Stomach smooth muscle (tissue), 2 donors: ENCODE measurements around the gene USP30.
"Not testable (repeated sequence)": the region's sequence is repeated elsewhere in the genome, so short reads cannot be mapped to it uniquely, and the experiment has no call there.

Experiments
- H3K27ac ChIP-seq: one replicate; pipeline ENCODE4 v1.7.0; 2013; ENCODE audit warnings: mild to moderate bottlenecking, low read length, inconsistent platforms
- H3K27me3 ChIP-seq, 2 donors: one replicate each; pipeline ENCODE4 v1.7.0; 2013; ENCODE audit warnings: low read length in 2 of 2; ENCODE audit not compliant: insufficient read depth in 2 of 2, control insufficient read depth in 1 of 2
- H3K36me3 ChIP-seq, 2 donors: one replicate each; pipeline ENCODE4 v1.7.0; 2013; ENCODE audit warnings: low read length in 2 of 2; ENCODE audit not compliant: control insufficient read depth in 2 of 2, insufficient read depth in 2 of 2
- H3K4me1 ChIP-seq: one replicate; pipeline ENCODE4 v1.7.0; 2013; ENCODE audit warnings: low read length; ENCODE audit not compliant: control insufficient read depth, insufficient read depth
- H3K4me3 ChIP-seq, 2 donors: one replicate each; pipeline ENCODE4 v1.7.0; 2013; ENCODE audit warnings: low read length in 2 of 2
- H3K9ac ChIP-seq, 2 donors: one replicate each; pipeline ENCODE4 v1.7.0; 2013; ENCODE audit warnings: low read length in 2 of 2, mild to moderate bottlenecking in 1 of 2
- H3K9me3 ChIP-seq, 2 donors: one replicate each; pipeline ENCODE4 v1.7.0; 2013; ENCODE audit warnings: low read length in 2 of 2; ENCODE audit not compliant: control insufficient read depth in 2 of 2
- donor health status: healthy.
- donor health status: Pancreatic carcinoma.

Gene USP30

DNA sequence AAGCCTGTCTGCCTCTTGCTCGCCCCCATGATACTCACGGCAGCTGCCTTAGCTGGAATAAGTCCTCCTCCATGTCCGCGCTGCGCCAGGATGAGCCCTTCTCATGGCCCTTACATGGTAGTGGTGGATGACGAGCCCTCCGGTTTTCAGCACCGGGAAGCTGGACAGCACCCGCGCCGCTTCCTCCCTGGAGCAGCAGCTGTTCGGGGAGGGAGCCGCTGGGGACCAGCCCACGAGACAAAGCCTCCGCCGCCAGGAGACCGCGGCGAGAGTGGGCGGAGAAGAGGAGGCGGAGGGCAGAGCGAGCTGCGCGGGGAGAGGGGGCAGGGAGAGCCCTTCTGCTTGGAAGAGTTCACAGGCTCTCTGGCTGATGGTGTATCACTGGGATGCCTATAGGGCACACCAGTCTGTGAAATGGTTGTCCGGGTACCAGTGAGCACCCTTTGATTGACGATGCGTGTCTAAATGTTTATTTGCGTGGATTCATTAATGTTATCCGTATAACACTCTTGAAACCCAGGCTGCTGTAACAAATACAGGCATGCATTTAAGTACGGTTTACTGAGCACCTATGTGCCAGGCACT is 31.5 kb upstream of the USP30 start, which contains the start of gene SVOP:
TSS of gene SVOP (minus strand) at position 273 of the 585 bp plus-strand sequence. CDS start at position 73, 200 bp downstream.
- Histone ChIP-seq H3K9ac (no peak within 1 kb of the TSS), H3K27ac (no peak within 1 kb of the TSS), H3K27me3 (peaks cover 0 to 3% of the 10 kb centered on the region in 2 donors), H3K9me3 (no peaks in the 10 kb centered on the region), H3K36me3 (no peaks in the 10 kb centered on the region), H3K4me1 (peaks cover 2% of the 10 kb centered on the region), H3K4me3 (peak within 1 kb of the TSS in 1 of 2 donors; percentile 46)

DNA sequence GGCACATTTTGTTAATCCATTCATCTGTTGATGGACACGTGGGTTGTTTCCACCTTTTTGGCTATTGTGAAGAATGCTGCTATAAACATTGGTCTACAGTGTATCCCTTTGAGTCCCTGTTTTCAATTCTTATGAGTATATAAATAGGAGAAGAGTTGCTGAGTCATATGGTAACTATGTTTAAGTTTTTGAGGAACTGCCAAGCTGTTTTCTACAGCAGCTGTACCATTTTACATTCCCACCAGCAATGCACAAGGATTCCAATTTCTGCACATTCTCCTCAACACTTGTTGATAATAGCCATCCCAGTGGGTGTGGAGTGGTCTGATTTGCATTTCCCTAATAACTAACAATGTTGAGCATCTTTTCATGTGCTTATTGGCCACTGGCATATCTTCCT is 24.6 kb upstream of the USP30 start:
- Histone ChIP-seq H3K27ac (no peak overlapping the region), H3K36me3 (no peaks in the 10 kb centered on the region), H3K4me1 (no peaks in the 10 kb centered on the region), H3K9ac (no peak overlapping the region), H3K9me3 (no peaks in the 10 kb centered on the region), H3K4me3 (no peak overlapping the region), H3K27me3 (peaks cover 0 to 6% of the 10 kb centered on the region in 2 donors)

DNA sequence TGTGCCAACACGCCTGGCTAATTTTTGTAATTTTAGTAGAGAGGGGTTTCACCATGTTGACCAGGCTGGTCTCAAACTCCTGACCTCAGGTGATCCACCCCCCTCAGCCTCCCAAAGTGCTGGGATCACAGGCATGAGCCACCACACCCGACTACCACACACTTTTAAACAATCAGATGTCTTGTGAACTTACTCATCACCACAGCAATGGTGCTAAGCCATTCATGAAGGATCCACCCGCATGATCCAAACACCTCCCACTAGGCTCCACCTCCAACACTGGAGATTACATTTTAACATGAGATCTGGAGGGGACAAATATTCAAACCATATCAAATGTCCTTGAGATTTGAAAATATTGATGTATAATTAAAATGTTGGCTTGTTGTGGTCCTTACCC is 23.8 kb upstream of the USP30 start:
- H3K9ac ChIP-seq, H3K4me1 ChIP-seq, H3K9me3 ChIP-seq, H3K27me3 ChIP-seq, H3K36me3 ChIP-seq, H3K4me3 ChIP-seq, H3K27ac ChIP-seq: not testable (repeated sequence)

DNA sequence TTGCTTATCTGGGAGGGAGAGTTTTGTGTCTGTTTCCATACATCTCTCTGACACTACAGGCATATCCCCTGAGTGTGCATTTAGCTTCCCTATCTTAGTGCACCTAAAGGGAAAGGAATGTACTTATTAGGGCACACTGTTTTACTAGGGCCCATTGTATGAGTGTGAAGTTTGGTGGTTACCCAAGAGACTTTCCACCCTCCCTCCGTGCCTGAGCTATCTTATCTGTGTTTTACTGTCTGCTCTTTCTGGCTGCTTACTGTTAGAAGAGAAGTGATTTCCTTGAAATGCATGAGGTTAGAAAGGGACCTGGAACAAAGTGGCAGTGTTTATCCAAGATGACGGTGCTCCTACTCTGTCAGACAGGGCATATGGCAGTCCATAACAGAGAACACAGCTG is 23.0 kb upstream of the USP30 start:
- Histone ChIP-seq H3K4me3 (no peak overlapping the region), H3K9me3 (no peaks in the 10 kb centered on the region), H3K27ac (no peak overlapping the region), H3K27me3 (peaks cover 0 to 6% of the 10 kb centered on the region in 2 donors), H3K9ac (no peak overlapping the region), H3K36me3 (no peaks in the 10 kb centered on the region), H3K4me1 (no peaks in the 10 kb centered on the region)

DNA sequence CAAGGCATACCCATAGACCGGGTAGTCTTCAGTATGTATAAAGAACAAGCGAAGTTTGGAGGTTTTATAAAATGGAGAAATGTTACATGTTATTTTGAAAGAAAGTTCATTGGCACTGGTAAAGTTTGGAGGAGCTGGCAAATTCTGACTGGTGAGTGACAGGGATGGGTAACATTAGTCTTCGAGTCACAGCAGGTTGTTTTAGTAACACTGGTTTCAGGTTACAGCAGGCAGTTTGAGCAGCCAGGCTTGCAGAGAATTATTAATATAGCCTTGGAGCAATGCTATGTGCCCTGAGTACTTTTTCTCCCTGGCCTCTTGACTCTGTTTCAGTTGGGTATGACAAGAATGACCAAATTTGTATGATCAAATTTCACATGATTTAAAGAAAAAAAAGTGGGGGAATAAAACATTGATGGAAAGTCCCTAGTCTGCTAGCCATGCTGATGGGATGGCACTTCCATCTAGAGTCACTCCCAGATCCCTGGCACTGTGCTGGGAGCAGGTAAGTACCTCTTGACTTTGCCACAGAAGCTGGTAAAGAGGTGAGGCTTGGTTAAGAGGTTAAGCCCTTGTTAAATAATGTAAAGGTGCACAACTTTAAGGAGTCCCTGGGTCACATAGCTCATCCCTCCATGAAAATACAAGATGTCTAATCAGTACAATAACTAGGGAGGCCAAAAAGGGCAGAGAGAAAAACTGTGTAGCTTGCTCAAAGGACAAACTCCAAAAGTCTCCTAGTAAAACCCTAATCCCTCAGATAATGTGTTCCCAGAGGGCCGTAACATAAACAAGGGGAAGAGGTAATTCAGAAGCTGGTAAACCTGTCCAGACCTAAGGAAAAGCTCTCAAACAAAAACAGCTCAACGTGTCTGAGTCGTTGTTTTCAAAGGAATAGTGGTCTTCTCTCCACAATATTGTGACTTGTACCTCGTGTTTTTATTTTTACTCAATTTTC is 18.9 kb upstream of the USP30 start:
- Histone ChIP-seq H3K9me3 (peaks cover 0 to 7% of the 10 kb centered on the region in 2 donors), H3K27me3 (peaks cover 0 to 6% of the 10 kb centered on the region in 2 donors), H3K36me3 (no peaks in the 10 kb centered on the region), H3K4me3 (no peak overlapping the region), H3K27ac (no peak overlapping the region), H3K9ac (no peak overlapping the region), H3K4me1 (no peaks in the 10 kb centered on the region)

DNA sequence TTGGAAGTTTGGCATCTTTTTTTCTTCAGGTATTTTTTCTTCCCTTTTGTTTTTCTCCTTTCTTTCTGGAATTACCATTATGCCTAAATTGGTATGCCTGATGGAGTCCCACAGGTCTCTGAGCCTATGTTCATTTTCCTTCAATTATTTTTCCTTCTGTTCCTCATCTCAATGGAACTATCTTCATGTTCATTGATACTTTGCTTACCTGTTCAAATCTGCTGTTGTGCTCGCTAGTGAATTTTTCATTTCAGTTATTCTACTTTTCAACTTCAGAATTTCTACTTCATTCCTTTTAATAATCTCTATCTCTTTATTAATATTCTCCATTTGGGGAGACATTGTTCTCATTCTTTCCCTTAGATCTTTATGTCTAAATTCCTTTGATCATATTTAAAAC is 15.4 kb upstream of the USP30 start:
- Histone ChIP-seq H3K9me3 (peaks cover 3 to 7% of the 10 kb centered on the region in 2 donors), H3K27me3 (no peaks in the 10 kb centered on the region), H3K4me3 (no peak overlapping the region), H3K9ac (no peak overlapping the region), H3K36me3 (no peaks in the 10 kb centered on the region), H3K27ac (no peak overlapping the region), H3K4me1 (no peaks in the 10 kb centered on the region)

DNA sequence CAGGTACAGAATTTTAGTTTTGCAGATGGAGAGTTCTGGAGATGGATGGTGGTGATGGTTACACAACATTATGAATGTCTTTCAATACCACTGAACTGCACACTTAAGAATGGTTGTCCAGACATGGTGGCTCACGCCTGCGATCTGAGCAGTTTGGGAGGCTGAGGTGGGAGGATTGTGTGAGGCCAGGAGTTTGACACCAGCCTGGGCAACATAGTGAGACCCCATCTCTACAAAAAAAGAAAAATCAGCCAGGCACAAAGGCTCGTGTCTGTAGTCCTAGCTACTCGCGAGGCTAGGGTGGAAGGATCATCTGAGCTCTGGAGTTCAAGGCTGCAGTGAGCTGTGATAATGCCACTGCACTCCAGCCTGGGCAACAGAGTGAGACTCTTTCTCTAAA is 8.1 kb upstream of the USP30 start:
- Histone ChIP-seq H3K4me1 (no peaks in the 10 kb centered on the region), H3K27ac (no peak overlapping the region), H3K36me3 (no peaks in the 10 kb centered on the region), H3K9ac (no peak overlapping the region), H3K27me3 (peaks cover 0 to 2% of the 10 kb centered on the region in 2 donors), H3K9me3 (peaks cover 0 to 3% of the 10 kb centered on the region in 2 donors), H3K4me3 (no peak overlapping the region)

DNA sequence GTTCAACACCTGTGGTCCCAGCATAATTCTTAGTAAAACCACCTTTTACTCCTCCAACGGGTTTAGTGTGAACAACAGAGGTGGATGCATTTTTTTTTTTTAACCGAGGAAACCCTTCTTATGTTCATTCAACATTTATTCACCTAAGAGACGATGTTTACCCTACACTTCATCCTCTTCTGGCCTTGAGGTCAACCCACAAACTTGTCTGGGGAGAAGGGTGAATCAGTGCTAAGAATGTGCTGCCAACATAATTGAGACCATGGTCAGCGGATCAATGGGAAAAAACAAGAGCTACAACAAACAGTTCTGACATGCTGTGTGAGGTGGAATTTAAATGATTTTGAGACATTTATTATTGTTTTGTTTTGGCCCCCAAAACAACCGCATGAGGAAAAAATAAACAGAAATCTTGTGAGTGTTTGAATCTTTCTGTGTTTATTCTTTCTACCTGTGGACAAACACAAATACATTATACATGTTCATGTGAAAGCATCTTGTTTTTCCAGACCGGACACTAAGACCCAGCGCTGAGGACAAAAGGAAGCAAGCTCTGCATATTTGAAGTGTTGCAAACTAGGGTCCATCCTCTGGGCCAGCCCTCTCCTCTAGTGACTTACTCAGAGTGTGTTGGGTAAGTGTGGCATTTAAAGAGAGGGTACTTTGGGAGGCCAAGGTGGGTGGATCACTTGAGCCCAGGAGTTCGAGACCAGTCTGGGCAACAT is 5.1 kb upstream of the USP30 start:
- Histone ChIP-seq H3K36me3 (no peaks in the 10 kb centered on the region), H3K9ac (no peak overlapping the region), H3K4me1 (peaks cover 4% of the 10 kb centered on the region), H3K4me3 (no peak overlapping the region), H3K27me3 (peaks cover 0 to 2% of the 10 kb centered on the region in 2 donors), H3K9me3 (no peaks in the 10 kb centered on the region), H3K27ac (no peak overlapping the region)

DNA sequence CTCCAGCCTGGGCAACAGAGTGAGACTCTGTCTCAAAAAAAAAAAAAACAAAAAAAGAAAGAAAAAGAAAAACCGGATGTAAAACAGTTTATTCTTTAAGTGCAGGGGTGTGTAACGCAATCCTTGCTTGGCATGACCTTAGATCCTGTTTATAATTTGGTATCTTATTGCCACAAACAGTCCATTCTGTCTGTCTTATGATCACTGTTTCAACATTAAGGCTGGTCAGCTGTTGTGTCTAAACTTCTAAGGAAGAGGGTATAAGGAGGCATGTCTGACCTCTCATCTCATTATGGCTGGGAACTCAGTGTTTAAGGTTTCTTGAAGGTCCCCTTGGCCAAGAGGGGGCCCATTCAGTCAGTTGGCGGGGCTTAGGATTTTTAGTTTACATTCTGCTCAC is 3.7 kb upstream of the USP30 start:
- H3K4me1 ChIP-seq: peaks cover 12% of the 10 kb centered on the region
- H3K9me3 ChIP-seq, H3K9ac ChIP-seq, H3K27me3 ChIP-seq, H3K36me3 ChIP-seq, H3K4me3 ChIP-seq, H3K27ac ChIP-seq: not testable (repeated sequence)

DNA sequence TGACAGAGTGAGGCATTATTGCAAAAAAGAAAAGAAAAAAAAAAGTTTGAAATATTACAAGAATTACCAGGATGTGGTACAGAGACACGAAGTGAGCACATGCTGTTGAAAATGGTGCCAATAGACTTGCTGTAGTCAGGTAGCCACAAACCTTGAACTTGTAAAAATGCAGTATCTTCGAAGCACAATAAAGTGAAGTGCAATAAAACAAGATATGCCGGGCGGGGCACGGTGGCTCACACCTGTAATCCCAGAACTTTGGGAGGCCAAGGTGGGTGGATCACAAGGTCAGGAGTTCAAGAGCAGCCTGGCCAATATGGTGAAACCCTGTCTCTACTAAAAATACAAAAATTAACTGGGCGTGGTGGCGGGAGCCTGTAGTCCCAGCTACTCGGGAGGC is 2.6 kb upstream of the USP30 start:
- H3K4me3 ChIP-seq, H3K9ac ChIP-seq, H3K27ac ChIP-seq, H3K27me3 ChIP-seq, H3K36me3 ChIP-seq, H3K9me3 ChIP-seq: not testable (repeated sequence)
- peaks cover 14% of the 10 kb centered on the region for H3K4me1 ChIP-seq
